ENCODE results near the gene DOCK8.

DNA sequence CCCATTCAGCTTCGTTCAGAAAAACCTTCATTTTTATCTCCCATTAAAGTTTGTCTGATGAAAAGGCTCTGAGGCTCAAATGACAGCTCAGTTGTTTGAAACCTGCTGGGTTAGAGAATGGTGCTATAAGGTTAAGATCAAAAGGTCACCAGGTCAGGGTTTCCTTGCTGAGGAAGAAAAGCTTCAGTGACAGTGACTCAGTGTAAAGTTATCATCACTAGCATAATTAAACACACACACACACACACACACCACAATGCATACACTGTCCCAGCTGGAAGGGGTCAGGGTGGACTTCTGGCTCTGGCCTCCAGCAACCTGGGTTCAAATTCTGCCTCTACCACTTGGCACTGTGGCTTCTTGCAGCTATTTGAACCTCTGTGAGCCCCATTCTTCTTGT, 281.1 kb downstream of the DOCK8 start:
- TF ChIP-seq CTCF (conservative IDR thresholded peaks at IDR 0.05) (no peak), ZFX (IDR thresholded peaks at IDR 0.05) (no peak)

Data from C4-2B (cell line).